K562 (cell line): ENCODE data around the gene GLI3.

Experiments used
- CHD4 ChIP-seq: fragments of 200-600 bp; sonication (generic); IDR thresholded peaks from 3 replicates; pipeline ENCODE4 v1.6.1; 2012; ENCODE audit warnings: low read depth, mild to moderate bottlenecking, mixed read lengths, low read length, inconsistent platforms; ENCODE audit not compliant: insufficient read depth, insufficient replicate concordance, poor library complexity, severe bottlenecking
- MYNN ChIP-seq, 2 experiments: sonication (generic); formaldehyde crosslinking in 1 of 2; IDR thresholded peaks; 2 replicates each; pipeline versions ENCODE4 v1.5.0 to v1.6.1; 2016 to 2020; ENCODE audit warnings: antibody characterized with exemption in 1 of 2, missing genetic modification reagents in 1 of 2
- NCOR1 ChIP-seq: fragments of 450-650 bp; IDR thresholded peaks from 2 replicates; pipeline ENCODE4 v1.6.1; 2016; ENCODE audit warnings: mild to moderate bottlenecking, moderate library complexity
- RCOR1 ChIP-seq, 2 experiments: IDR thresholded peaks; 2 replicates each; pipeline ENCODE4 v1.6.1; 2012; ENCODE audit warnings: low read depth in 2 of 2, low read length in 2 of 2, borderline replicate concordance in 1 of 2, improper control_type of control experiment in 1 of 2
- SIN3B ChIP-seq: fragments of 450-650 bp; IDR thresholded peaks from 2 replicates; pipeline ENCODE4 v1.6.1; 2017; ENCODE audit warnings: low read depth, mild to moderate bottlenecking, moderate library complexity
- SMC3 ChIP-seq: conservative IDR thresholded peaks from 2 replicates; pipeline ENCODE4 v1.6.1; 2011; ENCODE audit warnings: low read depth, low read length, improper control_type of control experiment; ENCODE audit not compliant: insufficient read depth
- SRSF1 ChIP-seq: fragments of 200-400 bp; formaldehyde crosslinking; IDR thresholded peaks from 2 replicates; pipeline ENCODE4 v1.6.1; 2017; ENCODE audit warnings: mild to moderate bottlenecking, low read depth, low read length, moderate library complexity
- ZNF253 ChIP-seq: fragments of 250-450 bp; sonication (Bioruptor Pico); conservative IDR thresholded peaks from 2 replicates; pipeline ENCODE4 v1.6.1; 2021; ENCODE audit warnings: mild to moderate bottlenecking
- TF ChIP-seq, protein P1 (sequence below), 3 experiments: IDR thresholded peaks in 2 of 3; conservative IDR thresholded peaks in 1 of 3; 2 replicates each; pipeline ENCODE4 v1.5.1; 2011 to 2012; ENCODE audit warnings: low read length in 3 of 3, mild to moderate bottlenecking in 3 of 3, control low read depth in 2 of 3, improper control_type of control experiment in 1 of 3, inconsistent platforms in 1 of 3, low read depth in 1 of 3, mixed read lengths in 1 of 3, moderate library complexity in 1 of 3; ENCODE audit not compliant: insufficient read depth in 2 of 3
- TF ChIP-seq, protein P2 (sequence below): sonication (generic); formaldehyde crosslinking; IDR thresholded peaks from 2 replicates; pipeline ENCODE4 v1.8.1; 2023; ENCODE audit warnings: mild to moderate bottlenecking, missing genetic modification reagents
- TF ChIP-seq, protein P3 (sequence below): fragments of 200-800 bp; sonication (Bioruptor generic); IDR thresholded peaks from 2 replicates; pipeline ENCODE4 v1.6.1; 2016; ENCODE audit warnings: missing genetic modification characterization, missing compliant biosample characterization

DNA sequence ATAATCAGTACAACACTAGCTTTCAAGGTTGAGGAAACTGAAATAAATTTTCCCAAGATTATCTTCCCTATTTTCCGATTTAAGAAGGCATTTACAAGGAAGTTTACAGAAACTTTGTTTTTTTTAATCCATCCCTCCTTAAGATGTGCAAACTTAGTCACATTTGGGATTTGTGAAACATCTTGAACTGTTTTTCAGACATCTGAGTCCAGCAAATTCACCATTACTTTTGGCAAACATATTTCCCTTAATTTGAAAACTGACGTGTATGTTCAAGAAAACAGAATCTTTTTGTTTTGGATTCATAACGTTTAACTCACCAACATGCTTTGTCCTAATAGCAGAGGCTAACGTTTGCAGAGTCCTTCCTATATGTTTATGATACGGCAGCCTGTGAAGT is 19.5 kb downstream of the GLI3 start:
- TF ChIP-seq ZNF253 (no peak), CHD4 (no peak), RCOR1 (IDR thresholded peaks at IDR 0.05; ENCODE audit: borderline replicate concordance in 1 of 2, low read depth in 2 of 2, low read length in 2 of 2) (no peak), NCOR1 (no peak), MYNN (IDR thresholded peaks at IDR 0.05) (no peak), MYNN (CRISPR knock-in tag; IDR thresholded peaks at IDR 0.05) (no peak), SIN3B (no peak), SRSF1 (no peak), SMC3 (no peak)
- TF ChIP-seq, protein P1, sequence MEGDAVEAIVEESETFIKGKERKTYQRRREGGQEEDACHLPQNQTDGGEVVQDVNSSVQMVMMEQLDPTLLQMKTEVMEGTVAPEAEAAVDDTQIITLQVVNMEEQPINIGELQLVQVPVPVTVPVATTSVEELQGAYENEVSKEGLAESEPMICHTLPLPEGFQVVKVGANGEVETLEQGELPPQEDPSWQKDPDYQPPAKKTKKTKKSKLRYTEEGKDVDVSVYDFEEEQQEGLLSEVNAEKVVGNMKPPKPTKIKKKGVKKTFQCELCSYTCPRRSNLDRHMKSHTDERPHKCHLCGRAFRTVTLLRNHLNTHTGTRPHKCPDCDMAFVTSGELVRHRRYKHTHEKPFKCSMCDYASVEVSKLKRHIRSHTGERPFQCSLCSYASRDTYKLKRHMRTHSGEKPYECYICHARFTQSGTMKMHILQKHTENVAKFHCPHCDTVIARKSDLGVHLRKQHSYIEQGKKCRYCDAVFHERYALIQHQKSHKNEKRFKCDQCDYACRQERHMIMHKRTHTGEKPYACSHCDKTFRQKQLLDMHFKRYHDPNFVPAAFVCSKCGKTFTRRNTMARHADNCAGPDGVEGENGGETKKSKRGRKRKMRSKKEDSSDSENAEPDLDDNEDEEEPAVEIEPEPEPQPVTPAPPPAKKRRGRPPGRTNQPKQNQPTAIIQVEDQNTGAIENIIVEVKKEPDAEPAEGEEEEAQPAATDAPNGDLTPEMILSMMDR (IDR thresholded peaks at IDR 0.05 in 2 of 3, conservative IDR thresholded peaks at IDR 0.05 in 1 of 3; ENCODE audit: insufficient read depth in 2 of 3, low read depth in 1 of 3, low read length in 3 of 3) = no peak
- TF ChIP-seq, protein P2, sequence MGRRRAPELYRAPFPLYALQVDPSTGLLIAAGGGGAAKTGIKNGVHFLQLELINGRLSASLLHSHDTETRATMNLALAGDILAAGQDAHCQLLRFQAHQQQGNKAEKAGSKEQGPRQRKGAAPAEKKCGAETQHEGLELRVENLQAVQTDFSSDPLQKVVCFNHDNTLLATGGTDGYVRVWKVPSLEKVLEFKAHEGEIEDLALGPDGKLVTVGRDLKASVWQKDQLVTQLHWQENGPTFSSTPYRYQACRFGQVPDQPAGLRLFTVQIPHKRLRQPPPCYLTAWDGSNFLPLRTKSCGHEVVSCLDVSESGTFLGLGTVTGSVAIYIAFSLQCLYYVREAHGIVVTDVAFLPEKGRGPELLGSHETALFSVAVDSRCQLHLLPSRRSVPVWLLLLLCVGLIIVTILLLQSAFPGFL (CRISPR knock-in tag) = no peak
- TF ChIP-seq, protein P3, sequence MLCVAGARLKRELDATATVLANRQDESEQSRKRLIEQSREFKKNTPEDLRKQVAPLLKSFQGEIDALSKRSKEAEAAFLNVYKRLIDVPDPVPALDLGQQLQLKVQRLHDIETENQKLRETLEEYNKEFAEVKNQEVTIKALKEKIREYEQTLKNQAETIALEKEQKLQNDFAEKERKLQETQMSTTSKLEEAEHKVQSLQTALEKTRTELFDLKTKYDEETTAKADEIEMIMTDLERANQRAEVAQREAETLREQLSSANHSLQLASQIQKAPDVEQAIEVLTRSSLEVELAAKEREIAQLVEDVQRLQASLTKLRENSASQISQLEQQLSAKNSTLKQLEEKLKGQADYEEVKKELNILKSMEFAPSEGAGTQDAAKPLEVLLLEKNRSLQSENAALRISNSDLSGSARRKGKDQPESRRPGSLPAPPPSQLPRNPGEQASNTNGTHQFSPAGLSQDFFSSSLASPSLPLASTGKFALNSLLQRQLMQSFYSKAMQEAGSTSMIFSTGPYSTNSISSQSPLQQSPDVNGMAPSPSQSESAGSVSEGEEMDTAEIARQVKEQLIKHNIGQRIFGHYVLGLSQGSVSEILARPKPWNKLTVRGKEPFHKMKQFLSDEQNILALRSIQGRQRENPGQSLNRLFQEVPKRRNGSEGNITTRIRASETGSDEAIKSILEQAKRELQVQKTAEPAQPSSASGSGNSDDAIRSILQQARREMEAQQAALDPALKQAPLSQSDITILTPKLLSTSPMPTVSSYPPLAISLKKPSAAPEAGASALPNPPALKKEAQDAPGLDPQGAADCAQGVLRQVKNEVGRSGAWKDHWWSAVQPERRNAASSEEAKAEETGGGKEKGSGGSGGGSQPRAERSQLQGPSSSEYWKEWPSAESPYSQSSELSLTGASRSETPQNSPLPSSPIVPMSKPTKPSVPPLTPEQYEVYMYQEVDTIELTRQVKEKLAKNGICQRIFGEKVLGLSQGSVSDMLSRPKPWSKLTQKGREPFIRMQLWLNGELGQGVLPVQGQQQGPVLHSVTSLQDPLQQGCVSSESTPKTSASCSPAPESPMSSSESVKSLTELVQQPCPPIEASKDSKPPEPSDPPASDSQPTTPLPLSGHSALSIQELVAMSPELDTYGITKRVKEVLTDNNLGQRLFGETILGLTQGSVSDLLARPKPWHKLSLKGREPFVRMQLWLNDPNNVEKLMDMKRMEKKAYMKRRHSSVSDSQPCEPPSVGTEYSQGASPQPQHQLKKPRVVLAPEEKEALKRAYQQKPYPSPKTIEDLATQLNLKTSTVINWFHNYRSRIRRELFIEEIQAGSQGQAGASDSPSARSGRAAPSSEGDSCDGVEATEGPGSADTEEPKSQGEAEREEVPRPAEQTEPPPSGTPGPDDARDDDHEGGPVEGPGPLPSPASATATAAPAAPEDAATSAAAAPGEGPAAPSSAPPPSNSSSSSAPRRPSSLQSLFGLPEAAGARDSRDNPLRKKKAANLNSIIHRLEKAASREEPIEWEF (CRISPR knock-in tag) = no peak
